Measurements from ENCODE around the gene CACNA1C.

DNA sequence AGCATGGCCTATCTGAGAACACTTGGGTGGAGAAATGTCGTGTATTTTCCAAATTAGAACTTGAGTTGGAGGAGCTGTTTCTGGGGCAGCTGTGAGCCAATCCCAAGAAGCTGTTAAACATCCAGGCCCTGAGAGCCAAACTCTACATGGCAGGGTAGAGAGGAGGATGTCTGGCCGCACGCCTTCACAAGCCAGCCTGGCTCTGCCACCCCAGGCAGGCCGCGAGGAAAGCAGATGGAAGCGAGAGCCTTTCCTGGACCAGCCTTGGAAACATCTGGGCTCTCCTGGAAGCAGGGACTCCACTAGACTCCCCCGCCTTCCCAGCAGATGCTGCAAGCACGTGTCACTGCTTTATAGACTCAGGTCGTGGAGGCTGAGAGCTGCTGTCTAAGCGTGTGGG, 429.2 kb downstream of the CACNA1C start:
- TF ChIP-seq CTCF (conservative IDR thresholded peaks at IDR 0.05; ENCODE audit: low read length): no peak
- TF ChIP-seq EZH2phosphoT487 (IDR thresholded peaks at IDR 0.05; ENCODE audit: borderline replicate concordance, low read depth, low read length): no peak
